GM19372 (cell line): ENCODE measurements around the gene PLD6.
"Not testable (repeated sequence)": the region's sequence is repeated elsewhere in the genome, so short reads cannot be mapped to it uniquely, and the experiment has no call there.

Experiments
- ATAC-seq: cut with Tn5 transposase; IDR thresholded peaks from one replicate; pipeline ENCODE4 v1.9.1; 2021; ENCODE audit warnings: mild to moderate bottlenecking, low read depth, moderate library complexity; ENCODE audit not compliant: unreplicated experiment

PLD6 gene

DNA sequence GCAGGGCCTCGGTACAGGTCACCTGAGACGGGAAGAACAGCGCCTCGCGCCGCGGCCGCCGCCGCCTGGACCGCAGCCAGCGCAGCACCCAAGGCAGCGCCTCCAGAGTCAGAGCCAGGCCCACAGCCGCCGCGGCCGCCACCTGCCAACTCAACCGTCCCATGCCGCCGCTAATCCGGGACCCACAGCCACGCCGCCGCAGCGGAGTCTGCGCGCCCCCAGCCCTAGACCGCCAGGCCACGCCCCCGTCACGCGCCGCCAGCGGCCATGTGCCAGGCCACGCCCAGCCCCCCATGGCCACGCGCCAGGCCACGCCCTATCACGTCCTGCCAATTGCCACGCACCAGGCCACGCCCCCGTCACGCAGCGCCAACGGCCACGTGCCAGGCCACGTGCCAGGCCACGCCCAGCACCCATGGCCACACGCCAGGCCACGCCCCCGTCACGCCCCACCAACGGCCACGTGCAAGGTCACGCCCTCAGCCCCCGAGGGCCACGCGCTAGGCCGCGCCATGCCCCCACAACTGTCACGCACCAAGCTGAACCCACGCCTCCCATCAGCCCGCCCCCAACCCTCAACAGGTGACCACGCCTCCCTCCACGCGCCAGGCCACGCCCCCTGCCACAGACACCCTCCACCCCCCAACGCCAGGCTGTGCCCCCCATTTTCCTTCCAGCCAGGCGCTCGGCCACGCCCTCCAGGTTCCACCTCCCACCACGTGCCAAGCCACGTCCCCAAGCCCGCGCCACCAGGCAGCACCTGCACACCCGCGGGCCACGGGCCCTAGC is at the start of gene PLD6:
Gene PLD6 (minus strand): TSS at position 210 of the 789 bp plus-strand sequence. CDS start 47 bp downstream, at position 163.
- peak; percentile 75 for ATAC-seq

DNA sequence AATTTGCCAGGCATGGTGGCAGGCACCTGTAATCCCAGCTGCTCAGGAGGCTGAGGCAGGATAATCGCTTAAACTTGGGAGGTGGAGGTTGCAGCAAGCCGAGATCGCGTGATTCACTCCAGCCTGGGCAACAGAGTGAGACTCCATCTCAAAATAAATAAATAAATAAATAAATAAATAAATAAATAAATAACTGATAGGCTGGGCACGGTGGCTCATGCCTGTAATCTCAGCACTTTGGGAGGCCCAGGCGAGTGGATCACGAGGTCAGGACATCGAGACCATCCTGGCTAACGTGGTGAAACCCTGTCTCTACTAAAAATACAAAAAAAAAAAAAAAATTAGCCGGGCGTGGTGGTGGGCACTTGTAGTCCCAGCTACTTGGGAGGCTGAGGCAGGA is 49.6 kb upstream of the PLD6 start:
- ATAC-seq = not testable (repeated sequence)

DNA sequence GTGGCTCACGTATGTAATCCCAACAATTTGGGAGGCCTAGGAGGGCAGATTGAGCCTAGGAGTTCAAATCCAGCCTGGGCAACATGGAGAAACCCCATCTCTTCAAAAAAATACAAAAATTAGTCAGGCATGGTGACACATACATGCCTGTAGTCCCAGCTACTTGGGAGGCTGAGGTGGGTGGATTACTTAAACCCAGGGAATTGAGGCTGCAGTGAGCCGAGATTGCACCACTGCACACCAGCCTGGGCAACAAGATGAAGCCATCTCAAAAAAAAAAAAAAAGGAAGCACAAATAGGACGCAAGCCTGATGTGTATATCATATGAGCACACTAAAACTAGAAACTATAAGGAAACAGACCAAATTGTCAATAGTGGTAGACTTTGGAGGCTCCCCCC is 47.9 kb upstream of the PLD6 start:
- no peak for ATAC-seq

DNA sequence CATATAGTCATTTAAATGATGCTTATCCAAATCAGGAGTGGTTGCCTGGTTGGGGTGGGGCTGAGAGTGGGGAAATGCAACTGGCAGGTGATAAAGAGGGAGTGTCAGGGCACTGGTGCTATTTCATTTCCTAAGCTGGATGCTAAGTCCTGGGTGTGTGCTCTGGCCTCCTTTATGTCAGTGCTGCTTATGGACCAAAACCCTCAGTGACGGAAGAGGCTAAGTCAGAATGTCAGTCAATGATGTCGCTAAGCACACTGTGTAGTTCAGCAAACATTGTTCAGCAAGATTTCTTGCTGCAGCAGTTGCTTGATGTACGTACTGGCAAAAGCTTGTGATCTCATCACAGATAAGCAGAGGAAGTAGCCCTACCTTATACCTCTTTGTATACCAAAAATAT is 47.3 kb upstream of the PLD6 start:
- no peak for ATAC-seq

- ATAC-seq = no peak
Measured at GRCh38 chr17:17252149-17252661, 46.1 kb upstream of the PLD6 start.

DNA sequence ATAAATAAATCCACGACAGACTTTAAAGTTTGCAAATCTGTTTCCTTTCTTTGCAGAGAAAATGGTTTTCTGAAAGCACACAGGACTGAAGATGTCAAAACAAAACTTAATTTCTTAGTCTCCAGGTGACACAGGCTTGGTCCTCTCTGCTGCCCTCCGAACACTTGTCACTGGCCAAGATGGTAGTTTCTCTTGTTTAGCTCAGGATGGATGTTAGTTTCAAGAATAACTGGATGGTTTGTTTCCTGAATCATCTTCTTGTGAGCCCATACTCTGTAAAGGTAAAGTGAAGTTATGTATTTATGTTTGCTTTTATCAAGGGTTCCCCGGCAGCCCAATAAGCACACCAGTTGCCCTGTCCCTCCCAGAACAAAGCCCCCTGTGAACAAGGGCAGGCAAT is 40.7 kb upstream of the PLD6 start:
- no peak for ATAC-seq

- no peak for ATAC-seq
Measured at GRCh38 chr17:17243163-17243562, 37.0 kb upstream of the PLD6 start.

- no peak for ATAC-seq
Measured at GRCh38 chr17:17242246-17242645, 36.1 kb upstream of the PLD6 start.

DNA sequence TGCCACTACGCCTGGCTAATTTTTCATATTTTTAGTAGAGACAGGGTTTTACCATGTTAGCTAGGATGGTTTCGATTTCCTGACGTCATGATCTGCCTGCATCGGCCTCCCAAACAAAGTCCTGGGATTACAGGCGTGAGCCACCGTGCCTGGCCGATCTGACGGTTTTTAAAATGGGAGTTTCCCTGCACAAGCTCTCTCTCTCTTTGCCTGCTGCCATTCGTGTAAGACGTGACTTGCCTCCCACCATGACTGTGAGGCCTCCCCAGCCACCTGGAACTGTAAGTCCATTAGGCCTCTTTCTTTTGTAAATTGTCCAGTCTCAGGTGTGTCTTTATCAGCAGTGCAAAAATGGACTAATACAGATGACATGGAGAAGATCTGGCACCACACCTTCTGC is 35.5 kb upstream of the PLD6 start:
- no peak for ATAC-seq

GRCh38 chr17:17239832-17240231 is 33.7 kb upstream of the PLD6 start:
- no peak for ATAC-seq

DNA sequence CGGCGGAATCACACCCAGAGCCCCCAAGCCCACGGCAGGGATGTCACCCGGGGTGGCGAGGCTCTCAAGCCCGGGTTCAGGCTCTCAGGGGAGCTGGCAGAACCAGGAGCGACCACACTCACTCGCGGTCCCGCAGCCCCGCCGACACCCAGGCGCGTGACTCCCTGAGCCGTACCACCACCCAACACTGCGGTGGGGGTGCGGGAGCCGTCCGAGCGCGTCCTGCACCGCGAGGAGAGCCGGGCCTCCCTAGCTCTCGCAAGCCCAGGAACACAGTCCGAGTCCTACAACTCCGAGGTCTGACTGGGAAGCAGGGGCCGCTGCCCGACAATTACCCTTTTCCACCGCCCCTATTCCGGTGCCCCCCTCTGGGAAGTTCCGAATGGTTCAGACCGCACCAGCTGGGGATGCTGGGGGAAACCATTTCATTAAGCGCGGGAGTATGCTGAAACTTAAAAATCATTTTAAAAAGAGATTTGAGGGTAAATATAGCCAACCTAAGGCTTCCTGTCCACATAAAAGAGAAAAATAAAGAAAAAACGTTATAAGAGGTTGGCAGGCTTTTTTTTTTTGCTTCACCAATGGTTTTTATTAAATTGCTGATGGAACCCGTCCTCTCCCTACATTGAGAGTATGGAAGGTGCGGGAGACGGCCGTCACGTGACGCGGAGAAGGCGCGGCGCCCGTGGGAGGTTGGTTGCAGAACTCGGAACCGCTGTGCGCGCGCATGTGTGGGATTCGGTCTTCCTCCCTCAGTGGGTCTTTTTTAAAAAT is 31.1 kb upstream of the PLD6 start, which contains the start of gene FLCN:
Gene FLCN (minus strand): TSS at position 143 of the 774 bp plus-strand sequence. CDS start 9,031 bp downstream, outside the sequence.
- peak; percentile 77 for ATAC-seq

DNA sequence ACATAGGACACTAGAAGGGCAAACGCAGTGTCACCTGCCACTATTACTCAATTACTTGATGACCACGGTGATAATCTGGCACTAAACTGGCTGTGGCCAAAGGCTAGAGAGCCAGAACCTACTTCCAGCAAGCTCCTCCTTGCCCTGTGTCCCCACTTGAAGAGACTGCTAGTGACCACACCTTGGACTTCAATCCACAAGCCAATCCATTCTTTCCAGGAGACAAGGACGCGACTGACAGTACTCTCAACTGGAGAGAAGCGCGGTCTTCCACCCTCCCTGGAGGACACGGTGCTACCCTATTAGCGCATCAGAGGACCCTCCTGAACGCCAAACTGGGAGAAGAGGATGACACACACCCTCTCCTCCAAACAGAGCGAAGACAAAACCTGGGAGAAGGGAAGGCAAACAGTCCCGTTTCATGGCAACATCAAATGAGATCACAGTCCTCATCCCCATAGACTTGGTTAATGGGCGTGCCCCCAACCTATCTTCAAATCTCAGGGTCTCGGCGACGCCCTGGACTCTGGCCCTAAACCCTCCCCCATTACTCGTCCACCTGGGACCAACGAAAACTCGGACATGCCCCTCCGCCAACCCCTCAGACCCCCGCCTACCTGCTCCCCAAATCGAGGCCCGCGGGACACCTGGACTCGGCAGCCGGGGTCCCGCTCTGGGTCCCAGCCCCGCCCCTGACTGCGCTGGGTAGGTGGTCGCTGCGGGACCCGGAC is 30.3 kb upstream of the PLD6 start:
- peak; percentile 20 for ATAC-seq

- ATAC-seq = no peak
Measured at GRCh38 chr17:17235212-17236174, 29.4 kb upstream of the PLD6 start.

- no peak for ATAC-seq
Measured at GRCh38 chr17:17232303-17232621, 26.1 kb upstream of the PLD6 start.

DNA sequence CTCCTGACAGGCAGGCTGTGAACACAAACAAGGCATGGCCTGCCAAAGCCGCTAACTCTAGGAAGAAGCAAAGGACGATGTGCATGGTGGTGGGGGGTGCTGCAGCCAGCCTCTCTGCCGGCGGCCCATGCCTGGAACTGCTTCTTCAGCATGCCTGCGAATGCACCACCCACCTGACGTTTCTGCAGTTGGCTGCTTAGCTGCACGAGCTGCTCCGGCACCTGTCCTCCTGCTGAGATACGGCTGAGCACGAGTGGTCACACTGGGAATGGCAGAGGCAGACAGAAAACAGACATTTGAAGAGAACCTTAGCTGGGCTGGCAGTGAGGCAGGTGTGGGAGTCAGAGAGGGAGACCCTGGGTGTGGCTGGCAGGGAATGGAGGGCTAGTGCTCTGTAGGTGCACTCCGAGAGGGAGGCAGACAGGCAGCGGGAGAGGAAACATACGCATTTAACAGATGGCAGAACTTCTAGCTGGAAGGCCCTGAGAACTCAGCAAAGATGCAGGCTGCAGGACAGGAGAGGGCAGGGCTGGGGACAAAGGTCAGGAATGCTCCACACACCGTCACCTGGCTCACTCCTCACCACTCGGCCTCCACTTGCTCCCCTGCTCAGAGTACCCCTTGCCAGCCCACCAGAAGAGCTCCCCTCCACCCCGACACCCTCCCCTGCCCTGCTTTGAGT is 25.6 kb upstream of the PLD6 start:
- no peak for ATAC-seq

- ATAC-seq = no peak
Measured at GRCh38 chr17:17229416-17230384, 23.6 kb upstream of the PLD6 start.

- no peak for ATAC-seq
Measured at GRCh38 chr17:17228521-17229279, 22.6 kb upstream of the PLD6 start.
